NOMO-1 (cell line): ENCODE results near the gene GOLPH3.
A peak's percentile ranks its signal among the peaks of the same experiment; 100 is the strongest.

ENCODE experiments used
- DNase-seq, 2 experiments: peaks; one replicate each; lab custom pipeline; 2025; ENCODE audit not compliant: unreplicated experiment in 2 of 2; lab: John Stamatoyannopoulos, UW

GOLPH3 gene

GRCh38 chr5:32172186-32172911 lies 1.8 kb downstream of the GOLPH3 start:
- DNase-seq: peak in 1 of 2 experiments; percentile 44

- no peak for DNase-seq
Observed at GRCh38 chr5:32170303-32171151, 3.6 kb downstream of the GOLPH3 start.

GRCh38 chr5:32168460-32169033 lies 5.6 kb downstream of the GOLPH3 start:
- no peak for DNase-seq

GRCh38 chr5:32165597-32165996 lies 8.5 kb downstream of the GOLPH3 start:
- no peak for DNase-seq

DNA sequence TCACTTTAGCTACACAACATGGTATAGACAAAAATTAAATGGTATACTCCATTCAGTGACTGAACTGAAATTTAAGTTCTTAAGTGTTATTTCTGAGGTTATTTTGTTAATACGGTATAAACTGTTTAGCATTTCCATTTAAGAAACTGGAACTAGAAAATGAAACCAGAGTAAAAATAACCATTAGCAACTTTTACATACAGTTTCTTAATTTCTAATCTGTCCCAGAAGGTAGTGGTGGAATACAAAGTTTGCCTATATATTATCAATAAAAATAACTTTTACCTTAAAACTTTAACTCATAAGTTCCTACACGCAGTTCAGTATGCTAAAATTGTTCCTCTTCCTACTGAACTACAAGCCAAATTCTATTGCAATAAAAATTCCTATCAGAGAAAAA lies 10.3 kb downstream of the GOLPH3 start:
- peak in 1 of 2 experiments; percentile 47 for DNase-seq

GRCh38 chr5:32163053-32163452 lies 11.1 kb downstream of the GOLPH3 start:
- DNase-seq: no peak

GRCh38 chr5:32160228-32160627 lies 13.9 kb downstream of the GOLPH3 start:
- DNase-seq: no peak

GRCh38 chr5:32159328-32160072 lies 14.6 kb downstream of the GOLPH3 start:
- no peak for DNase-seq

DNA sequence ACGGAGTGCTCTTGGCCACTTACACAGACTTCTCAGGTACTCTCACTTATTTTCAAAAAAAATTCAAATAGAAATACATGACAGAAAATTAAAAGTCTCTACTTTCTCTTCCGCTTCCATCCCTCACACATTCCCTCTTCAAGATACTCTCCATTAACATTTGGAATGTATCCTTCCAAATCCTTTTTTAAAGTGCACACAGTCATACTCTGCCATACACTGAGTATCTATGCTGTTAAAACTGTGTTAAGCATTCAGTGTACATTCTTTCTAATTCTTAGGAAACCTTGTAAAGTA lies 15.5 kb downstream of the GOLPH3 start:
- no peak for DNase-seq

DNA sequence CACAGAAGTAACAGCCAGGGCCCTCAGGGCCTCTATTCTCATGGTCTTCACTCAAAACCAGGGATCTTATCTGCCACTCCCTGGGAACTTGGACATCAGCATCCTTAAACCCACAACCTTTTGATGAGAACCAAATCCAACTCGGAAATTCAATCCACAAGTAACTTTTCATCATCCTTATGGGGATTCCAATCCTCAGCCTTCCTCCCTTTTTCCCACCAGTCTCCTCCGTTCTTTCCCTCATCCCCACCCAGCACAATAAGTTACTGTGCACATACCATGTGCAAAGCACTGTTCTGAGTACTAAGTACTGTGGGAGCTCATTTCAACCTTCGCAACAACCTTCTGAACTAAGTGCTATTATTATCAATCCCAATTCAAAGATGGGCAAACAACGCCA lies 17.0 kb downstream of the GOLPH3 start:
- DNase-seq: no peak

GRCh38 chr5:32156635-32157034 lies 17.5 kb downstream of the GOLPH3 start:
- DNase-seq: no peak

- no peak for DNase-seq
Observed at GRCh38 chr5:32155211-32155610, 18.9 kb downstream of the GOLPH3 start.

- DNase-seq: no peak
Observed at GRCh38 chr5:32153723-32154122, 20.4 kb downstream of the GOLPH3 start.

DNA sequence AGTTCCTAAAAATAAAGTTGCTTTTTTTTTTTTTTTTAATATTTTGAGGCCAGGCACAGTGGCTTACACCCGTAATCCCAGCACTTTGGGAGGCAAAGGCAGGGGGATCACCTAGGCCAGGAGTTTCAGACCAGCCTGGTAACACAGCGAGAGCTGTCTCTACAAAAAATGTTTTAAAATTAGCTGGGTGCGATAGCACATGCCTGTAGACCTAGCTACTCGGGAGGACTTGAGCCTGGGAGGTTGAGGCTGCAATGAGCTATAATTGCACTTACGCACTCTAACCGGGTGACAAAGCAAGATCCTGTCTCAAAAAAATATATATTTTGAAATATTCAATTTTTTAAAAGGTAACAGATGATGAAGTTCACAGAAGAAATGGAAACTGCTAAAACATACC lies 22.9 kb downstream of the GOLPH3 start:
- DNase-seq: no peak

DNA sequence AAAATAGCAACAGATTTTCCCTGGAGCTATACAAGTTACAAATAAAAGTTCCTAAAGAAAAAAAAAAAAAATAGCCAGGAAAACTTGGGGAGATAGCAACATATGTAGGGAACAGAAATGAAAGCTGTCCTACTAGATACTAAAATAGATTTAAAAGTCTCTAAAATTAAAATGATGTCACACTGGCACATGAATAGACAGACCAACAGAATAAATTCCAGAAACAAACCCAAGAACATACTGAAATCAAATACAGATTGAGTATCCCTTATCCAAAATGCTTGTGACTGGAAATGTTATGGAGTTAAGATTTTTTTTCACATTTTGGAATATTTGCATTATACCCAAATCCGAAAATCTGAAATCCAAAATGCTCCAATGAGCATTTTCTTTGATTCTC lies 23.8 kb downstream of the GOLPH3 start:
- no peak for DNase-seq

DNA sequence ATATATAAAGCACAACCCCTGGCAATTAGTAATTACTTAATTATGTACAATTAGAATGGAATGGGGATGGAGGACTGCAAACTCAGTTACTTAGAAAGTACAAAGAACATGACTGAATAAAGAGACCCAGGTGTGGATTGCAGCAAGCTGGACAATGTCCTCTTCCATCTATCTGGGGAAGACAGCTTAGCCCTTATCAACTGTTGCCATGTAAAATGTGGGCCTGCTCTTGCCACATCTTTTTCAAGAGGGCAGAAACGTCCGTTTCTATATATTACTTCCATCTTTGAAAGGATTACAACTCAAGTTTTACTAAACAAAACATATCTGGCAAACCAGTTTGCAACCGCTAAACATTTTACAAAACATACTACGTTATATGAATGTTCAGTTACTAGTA lies 26.2 kb downstream of the GOLPH3 start:
- DNase-seq: peak in 1 of 2 experiments; percentile 26

- peak; percentile 84 to 86 for DNase-seq
Observed at GRCh38 chr5:32147236-32147635, 26.9 kb downstream of the GOLPH3 start.

GRCh38 chr5:32145378-32145777 lies 28.7 kb downstream of the GOLPH3 start:
- DNase-seq: no peak

DNA sequence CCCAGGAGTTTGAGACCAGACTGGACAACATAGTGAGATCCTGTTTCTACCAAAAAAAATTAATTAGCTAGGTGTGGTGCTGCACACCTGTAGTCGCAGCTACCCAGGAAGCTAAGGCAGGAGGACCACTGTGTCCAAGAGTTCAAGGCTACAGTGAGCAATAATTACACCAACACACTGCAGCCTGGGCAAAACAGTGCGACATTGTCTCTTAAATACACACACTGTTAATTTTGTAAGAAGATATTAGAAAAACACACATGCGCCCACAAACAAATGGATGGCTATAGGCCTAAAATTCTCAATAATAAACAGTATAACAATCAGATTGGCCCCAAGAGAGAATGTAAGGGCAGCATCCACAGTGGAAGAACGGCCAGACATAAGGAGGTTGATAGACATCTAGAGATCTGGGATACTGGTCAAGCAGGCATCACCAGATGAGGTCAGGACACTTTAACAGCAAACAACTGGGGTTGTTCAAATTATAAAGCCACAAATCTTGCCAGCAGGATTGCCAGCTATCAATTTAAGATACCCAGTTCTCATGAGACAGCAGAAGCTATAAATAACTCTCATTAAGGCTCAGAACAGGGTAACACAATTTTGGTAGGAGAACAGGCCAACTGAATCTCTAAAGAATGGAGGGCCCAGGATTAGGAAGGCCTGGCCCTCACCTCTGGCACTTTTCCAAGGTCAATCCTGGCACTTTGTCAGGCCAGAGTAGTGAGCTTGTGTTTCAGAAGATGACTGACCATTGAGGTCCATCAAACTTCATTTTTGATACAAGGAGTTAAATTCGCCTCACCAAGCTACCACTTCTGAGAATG lies 29.5 kb downstream of the GOLPH3 start:
- no peak for DNase-seq

DNA sequence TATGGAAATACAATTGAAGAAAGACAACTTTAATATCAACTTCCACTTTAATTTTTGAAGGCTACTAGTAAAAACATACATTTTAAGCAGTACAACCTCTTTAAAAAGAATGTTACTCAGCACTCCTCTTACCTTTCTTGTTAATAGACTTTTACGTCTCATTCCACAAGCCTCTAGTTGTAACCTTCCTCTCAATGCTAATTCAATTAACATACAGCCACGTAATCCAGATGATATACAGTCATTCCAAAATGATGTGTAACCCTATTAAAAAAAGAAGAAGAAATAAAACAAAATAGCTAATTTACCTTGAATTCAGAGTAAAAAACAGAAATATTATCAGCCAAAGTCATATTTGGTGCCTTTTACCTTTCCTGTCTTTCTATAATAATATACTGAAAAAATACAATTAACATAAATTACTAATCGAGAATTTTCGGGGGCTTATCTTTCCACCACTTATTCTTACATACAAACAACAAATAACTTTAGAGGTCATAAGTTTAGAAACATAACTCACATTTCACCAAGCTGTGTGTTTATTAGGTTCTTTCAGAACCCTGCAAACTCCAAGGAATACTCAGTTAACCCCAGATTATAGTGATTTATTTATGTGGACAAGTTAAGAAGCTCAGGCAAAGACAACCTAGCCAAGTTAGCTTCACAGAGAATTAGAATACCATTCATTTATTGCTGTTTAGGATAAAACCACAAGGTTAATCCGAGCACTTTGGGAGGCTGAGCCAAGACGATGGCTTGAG lies 30.3 kb downstream of the GOLPH3 start:
- DNase-seq: no peak
